ENCODE measurements around the gene TAS2R38.

DNA sequence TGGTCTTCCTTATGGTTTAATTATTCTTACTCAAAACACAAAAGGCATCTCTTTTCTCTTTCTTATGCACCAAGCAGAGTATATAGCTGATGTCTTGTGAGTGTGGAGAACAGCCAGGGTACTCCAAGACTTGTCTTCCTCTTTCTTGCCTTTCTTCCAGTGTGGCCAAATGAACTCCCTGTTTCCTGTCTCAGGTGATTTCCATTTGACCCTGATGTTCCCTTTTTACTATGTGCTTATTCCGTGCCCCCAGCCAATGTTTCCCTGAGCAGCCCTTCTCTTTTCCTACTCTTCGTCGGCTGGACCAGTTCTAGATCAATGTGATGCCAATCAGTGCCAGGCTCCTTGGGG, 44.8 kb downstream of the TAS2R38 start:
- no peak for TF ChIP-seq POLR2A (IDR thresholded peaks at IDR 0.05)
- TF ChIP-seq, protein P1, sequence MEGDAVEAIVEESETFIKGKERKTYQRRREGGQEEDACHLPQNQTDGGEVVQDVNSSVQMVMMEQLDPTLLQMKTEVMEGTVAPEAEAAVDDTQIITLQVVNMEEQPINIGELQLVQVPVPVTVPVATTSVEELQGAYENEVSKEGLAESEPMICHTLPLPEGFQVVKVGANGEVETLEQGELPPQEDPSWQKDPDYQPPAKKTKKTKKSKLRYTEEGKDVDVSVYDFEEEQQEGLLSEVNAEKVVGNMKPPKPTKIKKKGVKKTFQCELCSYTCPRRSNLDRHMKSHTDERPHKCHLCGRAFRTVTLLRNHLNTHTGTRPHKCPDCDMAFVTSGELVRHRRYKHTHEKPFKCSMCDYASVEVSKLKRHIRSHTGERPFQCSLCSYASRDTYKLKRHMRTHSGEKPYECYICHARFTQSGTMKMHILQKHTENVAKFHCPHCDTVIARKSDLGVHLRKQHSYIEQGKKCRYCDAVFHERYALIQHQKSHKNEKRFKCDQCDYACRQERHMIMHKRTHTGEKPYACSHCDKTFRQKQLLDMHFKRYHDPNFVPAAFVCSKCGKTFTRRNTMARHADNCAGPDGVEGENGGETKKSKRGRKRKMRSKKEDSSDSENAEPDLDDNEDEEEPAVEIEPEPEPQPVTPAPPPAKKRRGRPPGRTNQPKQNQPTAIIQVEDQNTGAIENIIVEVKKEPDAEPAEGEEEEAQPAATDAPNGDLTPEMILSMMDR (IDR thresholded peaks at IDR 0.05) = no peak
